Measurements from ENCODE around the gene DYNC1H1.
"Not testable (repeated sequence)": the region's sequence is repeated elsewhere in the genome, so short reads cannot be mapped to it uniquely, and the experiment has no call there.

DYNC1H1 gene

GRCh38 chr14:102074415-102074964, 110.1 kb downstream of the DYNC1H1 start:
- DNase-seq, result no peak

- no peak for DNase-seq
Measured at GRCh38 chr14:102075155-102075554, 110.8 kb downstream of the DYNC1H1 start.

GRCh38 chr14:102077382-102077709, 113.0 kb downstream of the DYNC1H1 start:
- DNase-seq, result no peak

DNA sequence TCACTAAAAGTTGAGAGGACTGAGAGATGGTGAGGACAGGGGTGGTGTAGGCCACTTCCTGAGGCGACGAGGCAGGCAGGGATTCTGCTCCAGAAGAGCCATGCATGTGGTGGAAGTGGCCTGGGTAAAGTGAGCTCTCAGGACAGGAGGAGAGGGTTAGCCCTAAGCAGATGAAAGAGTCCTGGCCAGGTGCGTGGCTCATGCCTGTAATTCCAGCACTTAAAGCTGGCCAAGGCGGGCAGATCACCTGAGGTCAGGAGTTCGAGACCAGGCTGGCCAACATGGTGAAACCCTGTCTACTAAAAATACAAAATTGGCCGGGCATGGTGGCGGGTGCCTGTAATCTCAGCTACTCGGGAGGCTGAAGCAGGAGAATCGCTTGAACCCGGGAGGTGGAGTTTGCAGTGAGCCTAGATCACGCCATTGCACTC, 114.0 kb downstream of the DYNC1H1 start:
- DNase-seq, result not testable (repeated sequence)

GRCh38 chr14:102078831-102079699, 114.7 kb downstream of the DYNC1H1 start:
- no peak for DNase-seq

DNA sequence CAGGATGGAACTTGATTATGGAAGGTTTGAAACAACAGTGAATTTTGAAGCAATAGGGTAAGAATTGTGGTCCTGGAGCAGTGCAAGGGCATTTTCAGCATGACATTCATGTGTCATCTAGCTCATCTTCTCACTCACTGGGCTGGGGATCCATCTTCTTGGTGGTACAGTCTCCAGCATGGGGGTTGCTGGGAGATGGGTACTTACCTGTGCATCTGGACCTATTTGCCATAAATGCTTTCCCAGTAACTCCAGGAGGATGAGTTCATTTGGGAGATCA, 115.3 kb downstream of the DYNC1H1 start:
- DNase-seq, result no peak

DNA sequence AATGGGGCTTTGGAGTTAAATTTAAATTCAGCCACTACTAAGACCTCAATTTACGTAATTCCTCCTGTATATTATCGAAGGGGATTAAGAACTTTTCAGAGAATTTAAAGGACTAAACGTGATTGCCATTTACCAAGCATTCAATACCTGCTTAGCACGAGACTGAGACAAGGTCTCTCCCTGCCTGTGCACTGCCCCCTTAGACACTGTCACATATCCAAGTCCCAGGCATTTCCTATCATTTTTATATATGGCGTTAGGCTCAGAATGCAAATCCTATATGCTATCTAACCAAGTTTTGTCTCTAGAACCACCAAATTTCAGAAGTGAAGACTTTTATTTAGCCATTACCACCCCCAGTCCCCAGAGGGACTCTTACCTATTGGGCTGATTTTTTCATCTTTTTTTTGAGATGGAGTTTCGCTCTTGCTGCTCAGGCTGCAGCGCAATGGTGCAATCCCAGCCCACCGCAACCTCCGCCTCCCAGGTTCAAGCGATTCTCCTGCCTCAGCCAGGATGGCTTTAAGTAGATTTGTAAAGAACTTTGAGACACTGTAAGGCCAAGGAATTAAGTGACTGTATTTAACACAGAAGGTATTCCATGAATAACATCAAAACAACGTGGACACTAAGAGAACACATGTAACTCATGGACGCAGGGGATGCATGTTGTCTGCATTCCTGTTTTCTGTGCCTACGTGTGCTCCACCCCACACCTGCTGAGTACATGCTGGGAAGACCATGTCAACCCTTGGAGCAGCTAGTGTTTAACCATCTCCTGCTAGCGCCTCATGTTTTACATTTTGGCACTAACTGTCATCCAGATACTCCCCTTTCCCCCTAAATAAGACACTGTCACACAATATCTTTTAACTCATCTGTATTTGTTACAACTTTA, 116.1 kb downstream of the DYNC1H1 start:
- no peak for DNase-seq

- DNase-seq, result no peak
Measured at GRCh38 chr14:102081231-102082080, 117.1 kb downstream of the DYNC1H1 start.

- not testable (repeated sequence) for DNase-seq
Measured at GRCh38 chr14:102084522-102084921, 120.1 kb downstream of the DYNC1H1 start.

DNA sequence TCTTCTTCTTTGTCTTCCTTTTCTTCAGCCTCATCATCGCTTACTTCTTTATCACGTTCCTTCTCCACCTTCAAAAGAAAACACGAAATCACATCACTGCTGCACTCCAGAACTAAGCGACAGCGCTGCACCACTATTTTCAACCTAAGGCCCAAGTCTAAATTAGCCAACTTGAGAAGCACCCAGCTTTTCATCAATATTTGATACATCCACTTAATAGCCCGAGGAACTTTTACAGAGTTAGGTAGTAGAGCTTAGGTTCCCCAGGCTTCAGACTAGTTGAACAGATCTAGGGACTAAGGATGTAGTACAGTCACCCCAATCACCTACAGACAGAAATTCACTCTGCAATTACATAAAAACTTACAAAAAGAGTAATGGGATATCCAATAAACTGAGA, 120.6 kb downstream of the DYNC1H1 start:
- no peak for DNase-seq

GRCh38 chr14:102085488-102085887, 121.1 kb downstream of the DYNC1H1 start:
- DNase-seq, result no peak

DNA sequence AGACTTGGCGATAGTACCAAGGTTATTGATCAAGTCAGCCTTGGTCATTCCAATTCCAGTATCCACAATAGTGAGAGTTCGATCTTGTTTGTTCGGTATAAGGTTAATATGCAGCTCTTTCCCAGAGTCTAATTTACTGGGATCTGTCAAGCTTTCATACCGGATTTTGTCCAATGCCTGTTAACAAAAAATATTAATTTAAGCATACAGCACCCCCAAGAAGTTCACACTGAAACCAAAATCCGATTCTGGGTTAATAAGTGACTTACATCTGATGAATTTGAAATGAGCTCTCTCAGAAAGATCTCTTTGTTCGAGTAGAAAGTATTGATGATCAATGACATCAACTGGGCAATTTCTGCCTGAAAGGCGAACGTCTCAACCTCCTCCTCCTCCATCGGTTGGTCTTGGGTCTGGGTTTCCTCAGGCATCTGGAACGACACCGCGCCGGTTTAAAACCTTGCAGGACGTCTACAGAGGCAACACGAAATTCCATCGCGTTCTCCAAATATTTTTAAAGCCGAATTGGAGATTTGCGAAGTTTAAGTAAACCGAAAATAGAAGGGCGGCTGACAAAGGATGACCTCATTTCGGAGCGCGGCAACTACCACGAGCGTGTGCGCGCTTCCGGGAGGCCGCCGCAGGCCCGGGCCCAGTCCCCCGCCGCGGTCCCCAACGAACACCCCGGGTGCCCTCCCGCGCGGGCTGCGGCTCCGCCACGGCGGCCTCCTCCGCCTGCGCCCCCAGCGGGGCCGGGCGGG, 121.8 kb downstream of the DYNC1H1 start:
- DNase-seq, result peak; percentile 68

DNA sequence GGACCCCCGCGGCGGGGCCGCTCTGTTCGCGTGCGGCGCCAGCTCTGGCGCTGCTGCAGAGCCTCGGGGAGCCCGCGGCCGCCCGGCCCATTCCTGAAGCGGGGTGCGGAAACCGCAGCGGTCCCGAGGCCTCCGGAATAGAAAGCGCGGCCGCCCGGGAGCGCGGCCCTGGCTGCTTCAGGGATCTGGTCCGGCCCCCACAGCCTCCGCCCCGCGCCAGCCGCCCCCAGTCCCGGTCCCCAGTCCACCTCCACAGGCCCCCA, 122.3 kb downstream of the DYNC1H1 start:
- DNase-seq, result no peak

DNA sequence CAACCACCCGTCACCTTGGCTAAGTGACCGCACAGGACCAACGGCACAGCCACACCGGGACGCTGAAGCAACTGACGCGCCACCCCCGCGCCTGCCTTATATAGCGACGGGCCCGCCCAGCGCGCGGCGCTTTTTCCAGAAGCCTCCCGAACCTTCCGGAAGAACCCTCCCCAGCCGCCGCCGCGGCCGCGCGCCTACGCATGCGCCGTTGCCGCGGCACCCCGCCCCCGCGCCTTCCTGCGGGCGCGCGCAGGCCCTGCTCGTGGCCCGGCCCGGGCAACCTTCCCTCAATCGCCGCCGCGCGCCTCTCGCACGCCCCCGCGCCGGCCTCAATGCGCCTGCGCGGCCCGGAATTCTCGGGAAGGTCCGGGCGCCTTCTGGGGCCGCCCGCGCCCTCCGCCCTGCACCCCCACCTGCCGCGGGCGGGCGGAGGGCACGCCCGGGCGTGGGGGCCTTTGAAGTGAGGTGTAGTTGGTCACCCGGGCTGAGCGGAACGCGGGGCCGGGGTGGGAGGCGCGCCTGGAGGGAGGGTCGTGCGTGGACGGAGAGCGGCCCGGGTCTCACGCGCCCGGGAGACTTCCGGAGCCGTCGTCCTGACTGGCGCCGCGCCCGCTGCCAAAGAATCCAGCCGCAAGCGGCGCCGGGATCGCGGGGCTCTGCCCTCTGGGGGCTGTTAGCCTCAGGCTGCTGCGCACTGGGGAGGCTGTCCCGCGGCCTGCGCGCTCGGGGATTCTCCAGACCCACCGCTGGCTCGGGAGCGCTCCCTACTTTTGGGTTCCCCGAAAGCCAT, 122.8 kb downstream of the DYNC1H1 start, which contains the start of gene HSP90AA1:
Gene HSP90AA1, minus strand, starts transcription at position 73 of the 790 bp plus-strand sequence. CDS start 666 bp downstream, outside the sequence.
- DNase-seq, result peak; percentile 96

DNA sequence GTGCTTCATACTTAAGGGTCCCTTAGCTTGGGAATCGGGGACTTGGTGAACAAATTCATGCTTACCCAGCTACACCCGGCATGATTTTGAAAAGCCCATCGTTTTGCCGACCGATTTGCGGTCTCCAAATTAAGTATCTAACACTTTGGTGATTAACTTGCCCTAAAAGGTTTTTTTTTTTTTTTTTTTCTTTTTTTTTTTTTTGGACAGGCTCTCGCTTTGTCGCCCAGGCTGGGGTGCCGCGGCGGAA, 123.3 kb downstream of the DYNC1H1 start:
- DNase-seq, result no peak

GRCh38 chr14:102088012-102088792, 123.8 kb downstream of the DYNC1H1 start:
- DNase-seq, result peak; percentile 65

DNA sequence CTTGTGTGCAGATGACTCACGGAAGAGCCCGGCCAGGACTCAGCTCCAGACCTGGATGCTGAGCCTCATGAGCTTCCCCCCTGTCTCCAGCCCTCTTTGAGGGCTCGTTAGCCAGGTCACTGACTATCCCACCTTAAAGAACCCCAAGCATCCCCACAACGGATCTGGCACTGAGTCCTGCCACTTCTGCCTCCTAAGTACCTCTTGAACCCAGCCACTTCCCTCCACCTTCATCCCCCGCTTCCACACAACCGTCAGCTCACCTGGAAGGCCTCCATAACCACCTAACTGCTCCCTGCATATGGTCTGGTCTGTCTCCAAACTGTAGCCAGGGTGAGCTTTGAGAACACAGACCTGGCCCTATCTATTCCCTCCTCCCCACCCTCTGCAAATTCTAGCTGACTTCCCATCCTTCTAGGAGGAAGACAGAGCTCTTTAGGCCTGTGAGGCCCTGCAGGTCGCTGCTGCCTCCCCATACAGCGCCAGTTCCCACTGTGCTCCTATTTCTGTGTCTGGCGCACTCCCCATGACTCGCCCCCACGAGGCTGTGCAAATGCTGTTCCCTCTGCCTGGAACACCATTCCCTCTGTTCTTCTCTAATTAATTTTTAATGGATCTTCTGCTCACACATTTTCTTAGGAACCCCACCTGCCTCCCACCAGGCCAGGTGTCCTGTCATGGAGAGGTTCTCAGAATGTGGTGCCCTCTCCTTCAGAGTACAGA, 125.4 kb downstream of the DYNC1H1 start:
- no peak for DNase-seq

GRCh38 chr14:102090713-102091112, 126.3 kb downstream of the DYNC1H1 start:
- DNase-seq, result no peak

- DNase-seq, result no peak
Measured at GRCh38 chr14:102092806-102093205, 128.4 kb downstream of the DYNC1H1 start.

- no peak for DNase-seq
Measured at GRCh38 chr14:102094101-102094500, 129.7 kb downstream of the DYNC1H1 start.

Data from stimulated activated CD4-positive, alpha-beta T cell treated with anti-CD3 and anti-CD28 coated beads, Interleukin-4, amount 100 ng/mL, for 24 hours (primary cell).